ENCODE data around the gene FADD.
"Not testable (repeated sequence)": the region's sequence is repeated elsewhere in the genome, so short reads cannot be mapped to it uniquely, and the experiment has no call there.

FADD gene

GRCh38 chr11:70192666-70193410 is 10.3 kb upstream of the FADD start:
- no peak for DNase-seq (ENCODE audit: extremely low read depth, low read depth)
- no peak for TF ChIP-seq CTCF (IDR thresholded peaks at IDR 0.05; ENCODE audit: low read depth, low read length, missing control alignments)
- no peak overlapping the region for H3K4me3 ChIP-seq (replicated peaks; ENCODE audit: low read depth, low read length)

GRCh38 chr11:70193411-70194292 is 9.4 kb upstream of the FADD start:
- no peak overlapping the region for H3K4me3 ChIP-seq (replicated peaks; ENCODE audit: low read depth, low read length)
- no peak for TF ChIP-seq CTCF (IDR thresholded peaks at IDR 0.05; ENCODE audit: low read depth, low read length, missing control alignments)
- no peak for DNase-seq (ENCODE audit: extremely low read depth, low read depth)

- no peak overlapping the region for H3K4me3 ChIP-seq (replicated peaks; ENCODE audit: low read depth, low read length)
- no peak for TF ChIP-seq CTCF (IDR thresholded peaks at IDR 0.05; ENCODE audit: low read depth, low read length, missing control alignments)
- DNase-seq (ENCODE audit: extremely low read depth, low read depth) = no peak
Observed at GRCh38 chr11:70194792-70195791, 8.0 kb upstream of the FADD start.

GRCh38 chr11:70200212-70200844 is 2.8 kb upstream of the FADD start:
- DNase-seq (ENCODE audit: extremely low read depth, low read depth) = no peak
- no peak overlapping the region for H3K4me3 ChIP-seq (replicated peaks; ENCODE audit: low read depth, low read length)
- no peak for TF ChIP-seq CTCF (IDR thresholded peaks at IDR 0.05; ENCODE audit: low read depth, low read length, missing control alignments)

- not testable (repeated sequence) for DNase-seq (ENCODE audit: extremely low read depth, low read depth); H3K4me3 ChIP-seq (replicated peaks; ENCODE audit: low read depth, low read length)
Observed at GRCh38 chr11:70201047-70201446, 2.0 kb upstream of the FADD start.

GRCh38 chr11:70201882-70202861 is 924 bp upstream of the FADD start:
- no peak for TF ChIP-seq CTCF (IDR thresholded peaks at IDR 0.05; ENCODE audit: low read depth, low read length, missing control alignments)
- DNase-seq (ENCODE audit: extremely low read depth, low read depth) = no peak
- H3K4me3 ChIP-seq (replicated peaks; ENCODE audit: low read depth, low read length) = peak overlapping the region; percentile 96

Measured in HFF-Myc (cell line).